Caco-2 (cell line): ENCODE results near the gene KRTAP2-4. TPM values are rescaled to one million over a fixed set of nuclear protein-coding genes. Genes with fewer than 3 reads are reported as not detected.
A peak's percentile ranks its signal among the peaks of the same experiment; 100 is the strongest.
"Not testable (repeated sequence)": the region's sequence is repeated elsewhere in the genome, so short reads cannot be mapped to it uniquely, and the experiment has no call there.

Experiments
- BruUV-seq: library from RNA; stranded (reverse); fragments of 400-500 nt; replicated peaks from 2 replicates; lab custom pipeline; 2021; lab: Mats Ljungman, UMichigan
- CTCF ChIA-PET: fragments of 300-600 bp; sonication (Branson Sonifier 250); formaldehyde crosslinking; loops from one replicate; lab custom pipeline; 2022; ENCODE audit warnings: antibody characterized with exemption; lab: Charles Lee
- POLR2A ChIA-PET: fragments of 300-600 bp; sonication (Branson Sonifier 250); formaldehyde crosslinking; loops from one replicate; lab custom pipeline; 2022; ENCODE audit warnings: antibody characterized with exemption; lab: Charles Lee
- DNase-seq, 2 experiments: peaks; one replicate each; pipeline versions ENCODE4 v3.0.0 to v3.0.0-alpha.2; 2020 to 2022
- H3K27me3 ChIP-seq: replicated peaks from 2 replicates; pipeline ENCODE4 v1.6.0; 2011; ENCODE audit warnings: low read length; ENCODE audit not compliant: control insufficient read depth, insufficient read depth
- H3K36me3 ChIP-seq: 2 replicates; pipeline ENCODE4 v1.5.1; 2011; ENCODE audit warnings: low read length; ENCODE audit not compliant: control insufficient read depth, insufficient read depth
- H3K4me1 ChIP-seq: fragments of 250-450 bp; sonication (Bioruptor Pico); 2 replicates; pipeline ENCODE4 v1.5.1; 2020; ENCODE audit warnings: mild to moderate bottlenecking
- H3K4me3 ChIP-seq: 2 replicates; pipeline ENCODE4 v1.5.1; 2011; ENCODE audit warnings: low read depth, mild to moderate bottlenecking, control low read depth, low read length
- H3K9me3 ChIP-seq: fragments of 250-450 bp; sonication (Bioruptor Pico); 2 replicates; pipeline ENCODE4 v1.5.1; 2020; ENCODE audit warnings: mild to moderate bottlenecking, moderate library complexity
- H3K27ac Mint-ChIP-seq: one replicate; pipeline ENCODE4 v1.8.0; 2022; ENCODE audit warnings: mixed read lengths; ENCODE audit not compliant: unreplicated experiment
- H3K27me3 Mint-ChIP-seq: one replicate; pipeline ENCODE4 v1.8.0; 2022; ENCODE audit warnings: mixed read lengths; ENCODE audit not compliant: insufficient read depth, unreplicated experiment
- H3K36me3 Mint-ChIP-seq: one replicate; pipeline ENCODE4 v1.8.0; 2022; ENCODE audit warnings: mild to moderate bottlenecking, mixed read lengths; ENCODE audit not compliant: insufficient read depth, unreplicated experiment
- H3K4me1 Mint-ChIP-seq: one replicate; pipeline ENCODE4 v1.8.0; 2022; ENCODE audit warnings: low read depth, mixed read lengths; ENCODE audit not compliant: unreplicated experiment
- H3K4me3 Mint-ChIP-seq: one replicate; pipeline ENCODE4 v1.8.0; 2022; ENCODE audit warnings: mild to moderate bottlenecking, moderate library complexity, mixed read lengths; ENCODE audit not compliant: unreplicated experiment
- H3K9me3 Mint-ChIP-seq: one replicate; pipeline ENCODE4 v1.8.0; 2022; ENCODE audit warnings: mixed read lengths; ENCODE audit not compliant: unreplicated experiment
- CTCF ChIP-seq, 2 experiments: fragments of 200-600 bp in 1 of 2; IDR thresholded peaks; 1 replicate in 1 of 2; 2 replicates in 1 of 2; pipeline versions ENCODE4 v1.5.1 to v1.8.0; 2011 to 2022; ENCODE audit warnings: antibody characterized with exemption in 1 of 2, control low read depth in 1 of 2, inconsistent platforms in 1 of 2, low read depth in 1 of 2, low read length in 1 of 2, mild to moderate bottlenecking in 1 of 2, moderate library complexity in 1 of 2; ENCODE audit not compliant: insufficient read depth in 1 of 2, severe bottlenecking in 1 of 2, unreplicated experiment in 1 of 2
- intact Hi-C: fragments of 100-400 bp; cut with micrococcal nuclease; formaldehyde crosslinking; loops from one replicate; pipeline ENCODE4 v1.10.0; 2022; ENCODE audit not compliant: unreplicated experiment
- total RNA-seq: library from RNA; stranded (reverse); gene quantifications from 2 replicates; pipeline ENCODE4 v1.2.3, GENCODE V29; 2022

Gene KRTAP2-4
- total RNA-seq, 1 experiment from 2014 or later, result not detected

DNA sequence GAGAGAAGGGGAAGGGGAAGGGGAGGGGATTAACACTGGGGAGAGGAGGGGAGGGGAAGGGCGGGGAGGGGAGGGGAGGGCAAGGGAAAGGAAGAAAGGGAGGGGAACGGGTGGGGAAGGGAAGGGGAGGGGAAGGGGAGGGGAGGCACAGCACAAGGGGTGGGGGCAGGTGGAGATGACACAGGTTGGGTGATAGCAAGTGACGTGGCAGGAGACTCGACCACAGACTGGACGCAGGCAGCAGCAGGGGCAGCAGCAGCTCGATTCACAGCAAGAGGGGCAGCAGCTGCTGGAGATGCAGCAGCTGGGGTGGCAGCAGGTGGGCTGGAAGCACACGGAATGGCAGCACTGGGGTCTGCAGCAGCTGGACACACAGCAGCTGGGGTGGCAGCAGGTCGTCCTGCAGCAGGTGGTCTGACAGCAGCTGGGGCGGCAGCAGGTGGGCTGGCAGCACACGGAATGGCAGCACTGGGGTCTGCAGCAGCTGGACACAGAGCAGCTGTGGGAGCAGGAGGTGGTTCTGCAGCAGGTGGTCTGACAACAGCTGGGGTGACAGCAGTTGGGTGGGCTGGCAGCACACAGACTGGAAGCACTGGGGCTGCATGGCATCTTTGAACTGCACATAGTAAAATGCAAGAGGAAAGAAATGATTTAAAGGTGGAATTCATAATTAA is 36.0 kb upstream of the KRTAP2-4 start, which contains the start of gene KRTAP4-16:
Gene KRTAP4-16 (minus strand): TSS at position 624 of the 674 bp plus-strand sequence. CDS start 0 bp downstream, at position 624.
- Mint-ChIP-seq H3K27ac (no peak within 1 kb of the TSS), H3K27me3 (no peaks in the 10 kb centered on the region), H3K9me3 (no peaks in the 10 kb centered on the region), H3K4me1 (peaks cover 22% of the 10 kb centered on the region), H3K36me3 (no peaks in the 10 kb centered on the region), H3K4me3 (no peak within 1 kb of the TSS)
- ChIA-PET CTCF (no interaction called here), POLR2A (no interaction called here)
- BruUV-seq, result no TSS peak
- DNase-seq, result no peak
- Histone ChIP-seq H3K36me3 (no peaks in the 10 kb centered on the region), H3K9me3 (0 out of 2 replicates have a peak, but pooled peaks cover 4% of the 10 kb centered on the region), H3K4me1 (peaks cover 10% of the 10 kb centered on the region; the same call in 1 of the 2 replicates), H3K27me3 (no peaks in the 10 kb centered on the region), H3K4me3 (no peak within 1 kb of the TSS)
- TF ChIP-seq CTCF (IDR thresholded peaks at IDR 0.05; ENCODE audit: insufficient read depth in 1 of 2, low read depth in 1 of 2, low read length in 1 of 2, severe bottlenecking in 1 of 2, unreplicated experiment in 1 of 2), result no peak
- intact Hi-C loops, result no loop called here

DNA sequence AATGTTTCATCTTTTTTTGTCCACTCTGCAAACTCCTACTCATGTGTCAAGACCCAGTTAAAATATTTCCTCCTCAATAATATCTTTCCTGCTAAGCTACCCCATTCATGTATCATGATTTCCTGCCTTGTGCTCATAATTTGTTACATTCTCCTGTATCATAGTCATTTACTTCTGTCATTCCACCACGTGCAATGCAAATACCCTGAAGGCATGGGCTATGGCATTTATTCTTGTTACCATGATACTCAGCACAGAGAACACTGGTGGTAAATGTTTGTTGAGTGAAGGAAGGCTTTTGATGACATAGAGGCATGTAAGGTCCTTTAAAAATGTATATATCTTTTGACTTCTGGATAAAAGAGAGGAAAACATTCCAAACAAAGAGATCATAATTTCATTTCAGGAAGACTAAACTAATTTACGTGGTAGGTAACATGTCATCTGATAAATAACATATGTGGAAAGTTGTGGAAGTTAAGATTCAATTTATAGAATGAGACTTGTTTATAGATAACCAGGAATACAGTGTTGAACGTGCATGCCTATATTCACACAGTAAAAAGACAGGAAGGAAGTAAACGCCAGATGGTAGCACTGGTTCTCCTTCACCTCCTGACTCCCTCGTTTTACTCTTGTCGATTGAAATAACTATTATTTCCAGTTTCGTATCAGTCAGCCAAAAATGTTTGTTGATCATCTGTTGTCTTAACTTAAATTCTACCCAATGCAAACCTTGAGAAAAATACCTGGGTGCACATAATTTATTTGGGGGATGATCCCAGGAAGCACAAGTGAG is 34.2 kb upstream of the KRTAP2-4 start:
- DNase-seq, result peak; percentile 57 to 60
- BruUV-seq, CTCF ChIA-PET, intact Hi-C loops, H3K36me3 ChIP-seq, POLR2A ChIA-PET, H3K9me3 Mint-ChIP-seq, H3K27me3 Mint-ChIP-seq, H3K27me3 ChIP-seq, H3K4me3 ChIP-seq, H3K4me3 Mint-ChIP-seq, H3K9me3 ChIP-seq, H3K36me3 Mint-ChIP-seq: not testable (repeated sequence)
- peaks cover 10% of the 10 kb centered on the region; the same call in 1 of the 2 replicates for H3K4me1 ChIP-seq
- H3K4me1 Mint-ChIP-seq, result peaks cover 22% of the 10 kb centered on the region
- peak overlapping the region; percentile 66 for H3K27ac Mint-ChIP-seq

DNA sequence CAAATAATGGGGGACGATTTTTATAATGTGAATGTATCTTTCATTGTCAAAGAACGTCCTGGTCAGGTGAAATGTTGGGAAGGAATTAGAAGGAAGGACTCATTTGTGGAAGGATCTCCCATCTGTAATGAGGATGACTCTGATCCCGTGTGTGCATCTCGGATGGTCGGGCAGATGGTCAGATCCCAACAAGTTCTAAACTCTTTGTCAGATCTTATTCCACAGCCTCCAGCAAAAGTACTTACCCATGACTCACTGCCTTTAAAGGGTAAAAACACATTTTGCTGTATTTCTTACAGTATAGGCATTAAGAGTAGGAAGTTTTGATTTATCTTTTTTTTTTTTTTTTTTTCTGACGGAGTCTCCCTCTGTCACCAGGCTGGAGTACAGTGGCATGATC is 32.8 kb upstream of the KRTAP2-4 start:
- intact Hi-C loops, result no loop called here
- Mint-ChIP-seq H3K27ac (no peak overlapping the region), H3K4me1 (peaks cover 22% of the 10 kb centered on the region), H3K27me3 (no peaks in the 10 kb centered on the region), H3K4me3 (no peak overlapping the region), H3K9me3 (no peaks in the 10 kb centered on the region), H3K36me3 (no peaks in the 10 kb centered on the region)
- CTCF ChIA-PET, result no interaction called here
- no peaks in the 10 kb centered on the region for H3K27me3 ChIP-seq
- no peak for TF ChIP-seq CTCF (IDR thresholded peaks at IDR 0.05; ENCODE audit: insufficient read depth in 1 of 2, low read depth in 1 of 2, low read length in 1 of 2, severe bottlenecking in 1 of 2, unreplicated experiment in 1 of 2)
- no peak overlapping the region for H3K4me3 ChIP-seq
- H3K36me3 ChIP-seq, result no peaks in the 10 kb centered on the region
- no peaks in the 10 kb centered on the region for H3K9me3 ChIP-seq
- peaks cover 10% of the 10 kb centered on the region; the same call in 1 of the 2 replicates for H3K4me1 ChIP-seq
- no TSS peak for BruUV-seq
- no peak for DNase-seq
- POLR2A ChIA-PET, result no interaction called here
